ENCODE data around the gene RNASE7. TPM values are rescaled to one million over a fixed set of nuclear protein-coding genes. Genes with fewer than 3 reads are reported as not detected.

Gene RNASE7
- total RNA-seq, 2 experiments from 2014 or later = not detected

- no peak overlapping the region for H3K27ac ChIP-seq (ENCODE audit: low read depth, low read length, poor library complexity, severe bottlenecking)
- CTCF ChIA-PET (ENCODE audit: unreplicated experiment) = interaction anchor here (0.8 to 1.0 kb wide), 2 partner anchors 19 to 21 kb away, joined by 4 to 6 read pairs; partner anchors contain the start of gene ARHGEF40
- no peaks in the 10 kb centered on the region for H3K9me2 ChIP-seq (ENCODE audit: insufficient read depth, low read length)
- H4K20me1 ChIP-seq (ENCODE audit: insufficient read depth, low read length) = no peaks in the 10 kb centered on the region
- H3K9me3 ChIP-seq (ENCODE audit: low read length) = no peaks in the 10 kb centered on the region
- no peak overlapping the region for H2AFZ ChIP-seq (ENCODE audit: low read length)
- POLR2A ChIA-PET = interaction anchor here (1.6 kb wide), 1 partner anchor 18 kb away, joined by 6 read pairs; no protein-coding TSS in a partner anchor
- intact Hi-C loops (cut with micrococcal nuclease; ENCODE audit: unreplicated experiment) = no loop called here
- TF ChIP-seq CTCF (conservative IDR thresholded peaks at IDR 0.05; ENCODE audit: low read length) (no peak), EZH2phosphoT487 (IDR thresholded peaks at IDR 0.05; ENCODE audit: borderline replicate concordance, low read depth, low read length) (no peak)
- no TSS peak for BruUV-seq (replicated peaks)
- H3K4me2 ChIP-seq (ENCODE audit: low read length) = no peak overlapping the region
- H3K36me3 ChIP-seq (ENCODE audit: insufficient read depth, low read length) = no peaks in the 10 kb centered on the region
- H3K4me3 ChIP-seq (ENCODE audit: low read depth, low read length, poor library complexity, severe bottlenecking) = no peak overlapping the region
- peaks cover 16% of the 10 kb centered on the region for H3K4me1 ChIP-seq (ENCODE audit: insufficient read depth, low read length, poor library complexity, severe bottlenecking)
- DNase-seq (ENCODE audit: low spot score) = no peak
- H3K79me2 ChIP-seq (ENCODE audit: insufficient read depth, low read depth, low read length) = no peaks in the 10 kb centered on the region
Observed at GRCh38 chr14:21089877-21090193, 47.7 kb downstream of the RNASE7 start.

GRCh38 chr14:21090194-21090939 is 48.2 kb downstream of the RNASE7 start:
- BruUV-seq (replicated peaks) = no TSS peak
- ChIA-PET POLR2A (interaction anchor here (1.6 kb wide), 1 partner anchor 19 kb away, joined by 6 read pairs; no protein-coding TSS in a partner anchor), CTCF (ENCODE audit: unreplicated experiment) (interaction anchor here (1.0 kb wide), 1 partner anchor 22 kb away, joined by 4 read pairs; no protein-coding TSS in a partner anchor)
- H3K9me3 ChIP-seq (ENCODE audit: low read length) = no peaks in the 10 kb centered on the region
- H3K9me2 ChIP-seq (ENCODE audit: insufficient read depth, low read length) = no peaks in the 10 kb centered on the region
- no peak overlapping the region for H2AFZ ChIP-seq (ENCODE audit: low read length)
- peaks cover 16% of the 10 kb centered on the region for H3K4me1 ChIP-seq (ENCODE audit: insufficient read depth, low read length, poor library complexity, severe bottlenecking)
- no peaks in the 10 kb centered on the region for H3K36me3 ChIP-seq (ENCODE audit: insufficient read depth, low read length)
- TF ChIP-seq CTCF (conservative IDR thresholded peaks at IDR 0.05; ENCODE audit: low read length) (peak; percentile 78), EZH2phosphoT487 (IDR thresholded peaks at IDR 0.05; ENCODE audit: borderline replicate concordance, low read depth, low read length) (no peak)
- no peaks in the 10 kb centered on the region; the same call in 1 of the 2 replicates for H4K20me1 ChIP-seq (ENCODE audit: insufficient read depth, low read length)
- H3K4me3 ChIP-seq (ENCODE audit: low read depth, low read length, poor library complexity, severe bottlenecking) = no peak overlapping the region
- H3K4me2 ChIP-seq (ENCODE audit: low read length) = no peak overlapping the region
- intact Hi-C loops (cut with micrococcal nuclease; ENCODE audit: unreplicated experiment) = no loop called here
- H3K79me2 ChIP-seq (ENCODE audit: insufficient read depth, low read depth, low read length) = no peaks in the 10 kb centered on the region
- H3K27ac ChIP-seq (ENCODE audit: low read depth, low read length, poor library complexity, severe bottlenecking) = no peak overlapping the region
- peak; percentile 39 for DNase-seq (ENCODE audit: low spot score)

Measured in OCI-LY7 (cell line).